ENCODE results near the gene APH1B.

The APH1B gene

GRCh38 chr15:63256433-63257274 is 20.8 kb upstream of the APH1B start:
- Histone ChIP-seq H2AFZ (ENCODE audit: low read depth, low read length) (no peak overlapping the region), H3K4ac (ENCODE audit: low read depth in 1 of 2, low read length in 2 of 2) (no peak overlapping the region), H4K8ac (ENCODE audit: low read length) (no peak overlapping the region), H3K9ac (ENCODE audit: low read length) (peak overlapping the region; percentile 40), H2BK120ac (ENCODE audit: low read depth, low read length) (no peak overlapping the region), H2BK12ac (ENCODE audit: low read length in 2 of 2) (no peak overlapping the region), H3K14ac (ENCODE audit: low read length in 2 of 2) (no peak overlapping the region), H3K9me3 (ENCODE audit: control insufficient read depth, low read length) (no peaks in the 10 kb centered on the region), H3K79me1 (replicated peaks; ENCODE audit: low read length, poor library complexity, severe bottlenecking) (peaks cover 12% of the 10 kb centered on the region), H3K18ac (ENCODE audit: low read depth in 1 of 2, low read length in 2 of 2) (no peak overlapping the region), H3K23ac (ENCODE audit: low read length in 2 of 2) (no peak overlapping the region), H3K4me1 (ENCODE audit: control insufficient read depth, insufficient read depth, low read depth, low read length) (peaks cover 6% of the 10 kb centered on the region), H3K4me3 (ENCODE audit: insufficient read depth in 1 of 2, low read depth in 1 of 2, low read length in 2 of 2) (no peak overlapping the region), H2BK15ac (ENCODE audit: low read depth, poor library complexity, severe bottlenecking) (no peak overlapping the region), H2BK5ac (ENCODE audit: low read depth, low read length, poor library complexity, severe bottlenecking) (no peak overlapping the region), H3K27ac (ENCODE audit: low read length, poor library complexity, severe bottlenecking) (peak overlapping the region; percentile 90), H3K27me3 (ENCODE audit: control insufficient read depth in 1 of 2, insufficient read depth in 1 of 2, low read length in 2 of 2) (no peaks in the 10 kb centered on the region), H3K36me3 (ENCODE audit: control insufficient read depth in 1 of 2, insufficient read depth in 2 of 2, low read depth in 1 of 2, low read length in 2 of 2) (peaks cover 2 to 52% of the 10 kb centered on the region in 2 experiments), H4K91ac (ENCODE audit: low read length) (no peak overlapping the region), H2AK5ac (ENCODE audit: low read length, severe bottlenecking) (no peak overlapping the region), H3K4me2 (ENCODE audit: low read length, poor library complexity, severe bottlenecking) (no peak overlapping the region)
- peak; percentile 82 for DNase-seq
- 22% methylated on average over 5 of the region's 5 CpGs for WGBS

- Histone ChIP-seq H2AFZ (ENCODE audit: low read depth, low read length) (no peak overlapping the region), H2BK12ac (ENCODE audit: low read length in 2 of 2) (no peak overlapping the region), H3K4me3 (ENCODE audit: insufficient read depth in 1 of 2, low read depth in 1 of 2, low read length in 2 of 2) (no peak overlapping the region), H3K36me3 (ENCODE audit: control insufficient read depth in 1 of 2, insufficient read depth in 2 of 2, low read depth in 1 of 2, low read length in 2 of 2) (peaks cover 5 to 60% of the 10 kb centered on the region in 2 experiments), H3K27me3 (ENCODE audit: control insufficient read depth in 1 of 2, insufficient read depth in 1 of 2, low read length in 2 of 2) (no peaks in the 10 kb centered on the region), H4K8ac (ENCODE audit: low read length) (no peak overlapping the region), H3K23ac (ENCODE audit: low read length in 2 of 2) (no peak overlapping the region), H3K9ac (ENCODE audit: low read length) (no peak overlapping the region), H3K4ac (ENCODE audit: low read depth in 1 of 2, low read length in 2 of 2) (no peak overlapping the region), H2BK15ac (ENCODE audit: low read depth, poor library complexity, severe bottlenecking) (no peak overlapping the region), H3K4me1 (ENCODE audit: control insufficient read depth, insufficient read depth, low read depth, low read length) (peaks cover 5% of the 10 kb centered on the region), H3K9me3 (ENCODE audit: control insufficient read depth, low read length) (no peaks in the 10 kb centered on the region), H2BK120ac (ENCODE audit: low read depth, low read length) (no peak overlapping the region), H2BK5ac (ENCODE audit: low read depth, low read length, poor library complexity, severe bottlenecking) (no peak overlapping the region), H4K91ac (ENCODE audit: low read length) (no peak overlapping the region), H3K18ac (ENCODE audit: low read depth in 1 of 2, low read length in 2 of 2) (no peak overlapping the region), H3K27ac (ENCODE audit: low read length, poor library complexity, severe bottlenecking) (no peak overlapping the region), H3K79me1 (replicated peaks; ENCODE audit: low read length, poor library complexity, severe bottlenecking) (peaks cover 14% of the 10 kb centered on the region), H3K4me2 (ENCODE audit: low read length, poor library complexity, severe bottlenecking) (no peak overlapping the region), H2AK5ac (ENCODE audit: low read length, severe bottlenecking) (no peak overlapping the region), H3K14ac (ENCODE audit: low read length in 2 of 2) (no peak overlapping the region)
- no peak for DNase-seq
- WGBS, result 93% methylated on average over 2 of the region's 2 CpGs
Observed at GRCh38 chr15:63258658-63259057, 18.7 kb upstream of the APH1B start.

GRCh38 chr15:63260791-63261190 is 16.6 kb upstream of the APH1B start:
- Histone ChIP-seq H3K79me1 (replicated peaks; ENCODE audit: low read length, poor library complexity, severe bottlenecking) (peaks cover 8% of the 10 kb centered on the region), H3K4me3 (ENCODE audit: insufficient read depth in 1 of 2, low read depth in 1 of 2, low read length in 2 of 2) (no peak overlapping the region), H2BK5ac (ENCODE audit: low read depth, low read length, poor library complexity, severe bottlenecking) (no peak overlapping the region), H3K23ac (ENCODE audit: low read length in 2 of 2) (no peak overlapping the region), H3K4me2 (ENCODE audit: low read length, poor library complexity, severe bottlenecking) (no peak overlapping the region), H3K4me1 (ENCODE audit: control insufficient read depth, insufficient read depth, low read depth, low read length) (peaks cover 3% of the 10 kb centered on the region), H3K18ac (ENCODE audit: low read depth in 1 of 2, low read length in 2 of 2) (no peak overlapping the region), H2AK5ac (ENCODE audit: low read length, severe bottlenecking) (no peak overlapping the region), H3K27me3 (ENCODE audit: control insufficient read depth in 1 of 2, insufficient read depth in 1 of 2, low read length in 2 of 2) (no peaks in the 10 kb centered on the region), H2BK120ac (ENCODE audit: low read depth, low read length) (no peak overlapping the region), H3K36me3 (ENCODE audit: control insufficient read depth in 1 of 2, insufficient read depth in 2 of 2, low read depth in 1 of 2, low read length in 2 of 2) (peaks cover 5 to 63% of the 10 kb centered on the region in 2 experiments), H4K8ac (ENCODE audit: low read length) (no peak overlapping the region), H3K9ac (ENCODE audit: low read length) (no peak overlapping the region), H4K91ac (ENCODE audit: low read length) (no peak overlapping the region), H3K14ac (ENCODE audit: low read length in 2 of 2) (no peak overlapping the region), H2AFZ (ENCODE audit: low read depth, low read length) (no peak overlapping the region), H3K4ac (ENCODE audit: low read depth in 1 of 2, low read length in 2 of 2) (no peak overlapping the region), H2BK12ac (ENCODE audit: low read length in 2 of 2) (no peak overlapping the region), H3K9me3 (ENCODE audit: control insufficient read depth, low read length) (no peaks in the 10 kb centered on the region), H3K27ac (ENCODE audit: low read length, poor library complexity, severe bottlenecking) (no peak overlapping the region), H2BK15ac (ENCODE audit: low read depth, poor library complexity, severe bottlenecking) (no peak overlapping the region)
- peak; percentile 25 for DNase-seq
- WGBS, result 100% methylated on average over 2 of the region's 5 CpGs

GRCh38 chr15:63261311-63261710 is 16.1 kb upstream of the APH1B start:
- peaks cover 5 to 65% of the 10 kb centered on the region in 2 experiments for H3K36me3 ChIP-seq (ENCODE audit: control insufficient read depth in 1 of 2, insufficient read depth in 2 of 2, low read depth in 1 of 2, low read length in 2 of 2)
- no peak overlapping the region for H2BK5ac ChIP-seq (ENCODE audit: low read depth, low read length, poor library complexity, severe bottlenecking)
- no peak overlapping the region for H3K4me2 ChIP-seq (ENCODE audit: low read length, poor library complexity, severe bottlenecking)
- no peak overlapping the region for H4K8ac ChIP-seq (ENCODE audit: low read length)
- peaks cover 3% of the 10 kb centered on the region for H3K4me1 ChIP-seq (ENCODE audit: control insufficient read depth, insufficient read depth, low read depth, low read length)
- H3K18ac ChIP-seq (ENCODE audit: low read depth in 1 of 2, low read length in 2 of 2), result no peak overlapping the region
- no peak overlapping the region for H2AFZ ChIP-seq (ENCODE audit: low read depth, low read length)
- no peak overlapping the region for H4K91ac ChIP-seq (ENCODE audit: low read length)
- no peak overlapping the region for H2AK5ac ChIP-seq (ENCODE audit: low read length, severe bottlenecking)
- H3K79me1 ChIP-seq (replicated peaks; ENCODE audit: low read length, poor library complexity, severe bottlenecking), result peaks cover 8% of the 10 kb centered on the region
- H3K4me3 ChIP-seq (ENCODE audit: insufficient read depth in 1 of 2, low read depth in 1 of 2, low read length in 2 of 2), result no peak overlapping the region
- no peak overlapping the region for H3K27ac ChIP-seq (ENCODE audit: low read length, poor library complexity, severe bottlenecking)
- H2BK120ac ChIP-seq (ENCODE audit: low read depth, low read length), result no peak overlapping the region
- H2BK15ac ChIP-seq (ENCODE audit: low read depth, poor library complexity, severe bottlenecking), result no peak overlapping the region
- no peak overlapping the region for H3K4ac ChIP-seq (ENCODE audit: low read depth in 1 of 2, low read length in 2 of 2)
- no peak overlapping the region for H3K9ac ChIP-seq (ENCODE audit: low read length)
- no peaks in the 10 kb centered on the region for H3K9me3 ChIP-seq (ENCODE audit: control insufficient read depth, low read length)
- no peak for DNase-seq
- no peak overlapping the region for H3K23ac ChIP-seq (ENCODE audit: low read length in 2 of 2)
- H3K27me3 ChIP-seq (ENCODE audit: control insufficient read depth in 1 of 2, insufficient read depth in 1 of 2, low read length in 2 of 2), result no peaks in the 10 kb centered on the region
- H2BK12ac ChIP-seq (ENCODE audit: low read length in 2 of 2), result no peak overlapping the region
- no peak overlapping the region for H3K14ac ChIP-seq (ENCODE audit: low read length in 2 of 2)
